ENCODE data around the gene KPTN.

Gene KPTN

GRCh38 chr19:47432091-47432490 is 51.9 kb downstream of the KPTN start:
- H3K36me3 Mint-ChIP-seq (ENCODE audit: low read depth): no peaks in the 10 kb centered on the region
- H3K4me1 Mint-ChIP-seq: peaks cover 3% of the 10 kb centered on the region
- no peak for TF ChIP-seq CTCF (IDR thresholded peaks at IDR 0.05; ENCODE audit: unreplicated experiment in 3 of 3)
- peaks cover 58% of the 10 kb centered on the region for H3K27me3 Mint-ChIP-seq (ENCODE audit: low read depth)
- no peaks in the 10 kb centered on the region for H3K9me3 Mint-ChIP-seq
- H3K27ac Mint-ChIP-seq: no peak overlapping the region
- no peak overlapping the region for H3K4me3 Mint-ChIP-seq

GRCh38 chr19:47430041-47430802 is 53.8 kb downstream of the KPTN start:
- Mint-ChIP-seq H3K27ac (no peak overlapping the region), H3K4me1 (peaks cover 5% of the 10 kb centered on the region), H3K27me3 (ENCODE audit: low read depth) (peaks cover 46% of the 10 kb centered on the region), H3K9me3 (no peaks in the 10 kb centered on the region), H3K4me3 (peak overlapping the region in 2 of 3 experiments; percentile 54 to 56), H3K36me3 (ENCODE audit: low read depth) (no peaks in the 10 kb centered on the region)
- TF ChIP-seq CTCF (IDR thresholded peaks at IDR 0.05; ENCODE audit: unreplicated experiment in 3 of 3): peak in 2 of 3 experiments; percentile 31 to 44

GRCh38 chr19:47429140-47429793 is 54.8 kb downstream of the KPTN start:
- peaks cover 5% of the 10 kb centered on the region for H3K4me1 Mint-ChIP-seq
- H3K27me3 Mint-ChIP-seq (ENCODE audit: low read depth): peaks cover 50% of the 10 kb centered on the region
- no peaks in the 10 kb centered on the region for H3K36me3 Mint-ChIP-seq (ENCODE audit: low read depth)
- no peaks in the 10 kb centered on the region for H3K9me3 Mint-ChIP-seq
- no peak for TF ChIP-seq CTCF (IDR thresholded peaks at IDR 0.05; ENCODE audit: unreplicated experiment in 3 of 3)
- H3K27ac Mint-ChIP-seq: no peak overlapping the region
- H3K4me3 Mint-ChIP-seq: peak overlapping the region in 1 of 3 experiments; percentile 54

DNA sequence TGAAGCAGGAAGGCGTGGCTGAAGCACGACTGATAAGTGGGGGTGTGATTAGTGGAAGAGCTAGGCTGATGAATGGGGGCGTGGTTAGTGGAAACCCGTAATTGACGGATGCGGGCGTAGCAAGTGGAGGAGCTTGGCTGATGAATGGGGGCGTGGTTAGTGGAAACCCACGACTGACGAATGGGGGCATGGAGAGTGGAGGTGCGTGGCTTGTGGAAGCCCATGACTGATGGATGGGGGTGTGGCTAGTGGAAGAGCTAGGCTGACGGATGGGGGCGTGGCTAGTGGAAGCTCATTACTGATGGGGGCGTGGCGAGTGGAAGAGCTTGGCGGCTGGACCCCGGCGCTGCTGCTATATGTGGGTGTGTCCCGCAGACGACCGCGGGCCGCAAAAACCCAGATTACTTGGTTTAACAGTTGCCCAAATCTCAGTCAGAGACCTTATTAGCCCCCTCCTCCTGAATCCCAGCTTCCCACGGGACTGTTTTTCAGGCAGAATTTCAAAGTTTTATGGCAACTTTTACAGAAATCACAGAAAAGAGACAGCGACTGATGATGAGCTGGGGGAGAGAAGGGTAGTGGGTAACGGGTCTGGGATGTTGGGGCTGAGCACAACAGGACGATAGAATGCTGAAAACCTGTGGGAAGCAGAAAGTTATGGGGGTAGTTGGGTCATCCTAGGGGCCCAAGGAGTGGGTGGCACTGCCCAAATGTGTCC is 55.7 kb downstream of the KPTN start:
- peaks cover 7% of the 10 kb centered on the region for H3K4me1 Mint-ChIP-seq
- no peak for TF ChIP-seq CTCF (IDR thresholded peaks at IDR 0.05; ENCODE audit: unreplicated experiment in 3 of 3)
- H3K27me3 Mint-ChIP-seq (ENCODE audit: low read depth): peaks cover 47% of the 10 kb centered on the region
- H3K27ac Mint-ChIP-seq: no peak overlapping the region
- H3K4me3 Mint-ChIP-seq: no peak overlapping the region
- no peaks in the 10 kb centered on the region for H3K36me3 Mint-ChIP-seq (ENCODE audit: low read depth)
- no peaks in the 10 kb centered on the region for H3K9me3 Mint-ChIP-seq

DNA sequence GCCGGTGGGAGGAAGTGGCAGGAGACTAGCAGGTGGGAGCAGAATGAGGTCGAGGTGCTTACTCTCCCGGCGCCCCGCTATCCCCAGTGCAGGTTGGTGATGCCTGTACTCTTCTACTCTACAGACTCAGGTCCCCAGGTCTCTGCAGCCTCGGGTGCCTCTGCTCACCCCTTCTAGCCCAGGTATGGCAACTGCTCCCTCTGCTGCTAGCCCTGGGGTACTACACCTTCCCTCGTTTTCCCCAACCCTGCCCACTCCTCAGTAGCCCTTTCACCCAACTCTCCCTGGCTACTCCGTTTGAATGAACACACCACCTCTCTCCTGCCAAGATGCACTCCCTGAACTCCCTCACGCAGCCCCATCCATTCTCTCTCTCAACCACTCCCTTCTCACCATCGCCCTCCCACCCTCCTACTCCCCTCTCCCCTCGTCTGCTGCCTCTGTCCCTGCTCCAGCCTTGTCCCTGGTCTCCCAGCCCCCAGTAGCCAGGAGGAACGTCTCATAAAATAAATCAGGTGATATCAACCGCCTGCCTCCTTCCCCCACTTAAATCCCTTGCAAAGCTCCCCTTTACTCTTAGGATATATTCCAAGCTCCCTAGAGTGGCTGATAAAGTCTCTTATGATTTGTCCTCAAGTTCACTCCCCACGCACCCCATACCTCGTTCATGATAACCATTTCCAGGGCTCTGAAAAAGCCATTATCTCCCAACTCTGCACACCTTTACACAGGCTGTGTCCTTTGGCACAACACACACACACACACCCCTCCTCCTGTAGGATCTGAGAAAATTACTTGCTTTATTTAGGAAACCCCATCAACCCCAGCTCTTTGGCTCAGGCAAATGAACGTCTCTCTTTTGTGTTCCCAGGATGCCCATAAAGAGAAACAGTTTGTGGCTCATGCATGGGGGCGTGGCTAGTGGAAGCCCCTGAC is 56.5 kb downstream of the KPTN start:
- Mint-ChIP-seq H3K27ac (no peak overlapping the region), H3K27me3 (ENCODE audit: low read depth) (peaks cover 48% of the 10 kb centered on the region), H3K4me1 (peaks cover 15% of the 10 kb centered on the region), H3K9me3 (no peaks in the 10 kb centered on the region), H3K36me3 (ENCODE audit: low read depth) (no peaks in the 10 kb centered on the region), H3K4me3 (no peak overlapping the region)
- peak; percentile 83 to 93 (median 92) for TF ChIP-seq CTCF (IDR thresholded peaks at IDR 0.05; ENCODE audit: unreplicated experiment in 3 of 3)

Data from nephron (organoid).